ENCODE measurements around the gene TMEM100. TPM values are rescaled to one million over a fixed set of nuclear protein-coding genes. Genes with fewer than 3 reads are reported as not detected.

Gene TMEM100
- total RNA-seq, 4 donors from 2014 or later, result 2.5 to 12.9 (median 6.4) TPM

- intact Hi-C loops (cut with DNase I), result no loop called here
- Histone ChIP-seq H3K4me1 (no peaks in the 10 kb centered on the region), H3K9me3 (no peaks in the 10 kb centered on the region), H3K4me3 (replicated peaks in 1 of 3) (no peak overlapping the region), H3K27me3 (no peaks in the 10 kb centered on the region), H3K36me3 (no peaks in the 10 kb centered on the region), H3K27ac (no peak overlapping the region)
- TF ChIP-seq, protein P1, sequence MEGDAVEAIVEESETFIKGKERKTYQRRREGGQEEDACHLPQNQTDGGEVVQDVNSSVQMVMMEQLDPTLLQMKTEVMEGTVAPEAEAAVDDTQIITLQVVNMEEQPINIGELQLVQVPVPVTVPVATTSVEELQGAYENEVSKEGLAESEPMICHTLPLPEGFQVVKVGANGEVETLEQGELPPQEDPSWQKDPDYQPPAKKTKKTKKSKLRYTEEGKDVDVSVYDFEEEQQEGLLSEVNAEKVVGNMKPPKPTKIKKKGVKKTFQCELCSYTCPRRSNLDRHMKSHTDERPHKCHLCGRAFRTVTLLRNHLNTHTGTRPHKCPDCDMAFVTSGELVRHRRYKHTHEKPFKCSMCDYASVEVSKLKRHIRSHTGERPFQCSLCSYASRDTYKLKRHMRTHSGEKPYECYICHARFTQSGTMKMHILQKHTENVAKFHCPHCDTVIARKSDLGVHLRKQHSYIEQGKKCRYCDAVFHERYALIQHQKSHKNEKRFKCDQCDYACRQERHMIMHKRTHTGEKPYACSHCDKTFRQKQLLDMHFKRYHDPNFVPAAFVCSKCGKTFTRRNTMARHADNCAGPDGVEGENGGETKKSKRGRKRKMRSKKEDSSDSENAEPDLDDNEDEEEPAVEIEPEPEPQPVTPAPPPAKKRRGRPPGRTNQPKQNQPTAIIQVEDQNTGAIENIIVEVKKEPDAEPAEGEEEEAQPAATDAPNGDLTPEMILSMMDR (IDR thresholded peaks at IDR 0.05), result no peak
- TF ChIP-seq POLR2A (IDR thresholded peaks at IDR 0.05), result no peak
- DNase-seq, result no peak
- WGBS, 2 donors, result 88% methylated on average over 10 of the region's 10 CpGs
Measured at GRCh38 chr17:55740511-55741355, 18.1 kb upstream of the TMEM100 start.

- no peak overlapping the region for H3K27ac ChIP-seq
- no peak for TF ChIP-seq POLR2A (IDR thresholded peaks at IDR 0.05)
- TF ChIP-seq, protein P1 (IDR thresholded peaks at IDR 0.05), result no peak
- no peaks in the 10 kb centered on the region for H3K27me3 ChIP-seq
- H3K4me3 ChIP-seq (replicated peaks in 1 of 3), result no peak overlapping the region
- peaks cover 4 to 9% of the 10 kb centered on the region in 2 donors for H3K4me1 ChIP-seq
- H3K9me3 ChIP-seq, result no peaks in the 10 kb centered on the region
- WGBS, 2 donors, result 93% methylated on average over 4 of the region's 4 CpGs
- no peak for DNase-seq
- H3K36me3 ChIP-seq, result no peaks in the 10 kb centered on the region
- intact Hi-C loops (cut with DNase I), result no loop called here
Measured at GRCh38 chr17:55737976-55738501, 15.4 kb upstream of the TMEM100 start.

DNA sequence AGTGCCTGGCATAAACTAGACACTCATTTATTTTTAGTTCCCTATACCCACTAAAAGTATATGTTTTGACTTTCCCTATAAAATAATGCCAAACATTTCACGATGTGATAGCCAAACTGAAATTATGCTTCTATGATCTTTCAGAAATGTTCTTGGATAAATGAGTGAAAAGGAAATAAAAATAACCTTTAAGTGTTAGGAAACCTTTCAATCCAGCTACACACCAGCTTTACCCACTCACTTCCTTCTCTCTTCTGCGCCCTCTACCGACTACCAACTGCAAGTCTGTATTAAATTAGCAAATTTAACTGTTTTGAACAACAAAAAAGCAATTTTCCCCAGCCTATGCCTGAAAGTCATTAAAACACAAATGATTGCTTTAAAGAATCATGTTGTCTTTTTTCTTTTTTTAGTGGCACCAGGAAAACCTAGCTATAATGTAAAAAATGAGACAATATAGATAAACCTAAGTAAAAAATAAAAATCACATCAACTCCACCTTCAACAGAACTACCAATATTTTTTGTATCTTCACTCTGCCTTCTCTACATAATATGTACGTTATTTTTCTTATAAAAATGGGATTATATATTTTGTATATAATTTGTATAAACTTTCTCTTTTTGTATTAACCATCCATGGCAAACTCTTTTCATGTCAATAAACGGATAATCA, 13.2 kb upstream of the TMEM100 start:
- 37 to 38% methylated on average over 5 of the region's 5 CpGs for WGBS, 2 donors
- no peak for TF ChIP-seq POLR2A (IDR thresholded peaks at IDR 0.05)
- TF ChIP-seq, protein P1 (IDR thresholded peaks at IDR 0.05), result peak; percentile 35 to 64 (median 60)
- Histone ChIP-seq H3K27ac (no peak overlapping the region), H3K4me3 (replicated peaks in 1 of 3) (no peak overlapping the region), H3K4me1 (peaks cover 9 to 19% of the 10 kb centered on the region in 2 donors), H3K36me3 (no peaks in the 10 kb centered on the region), H3K27me3 (no peaks in the 10 kb centered on the region), H3K9me3 (no peaks in the 10 kb centered on the region)
- intact Hi-C loops (cut with DNase I), result no loop called here
- DNase-seq, result peak; percentile 28 to 42

GRCh38 chr17:55734128-55734781, 11.6 kb upstream of the TMEM100 start:
- no peaks in the 10 kb centered on the region for H3K9me3 ChIP-seq
- H3K27me3 ChIP-seq, result no peaks in the 10 kb centered on the region
- intact Hi-C loops (cut with DNase I), result no loop called here
- TF ChIP-seq POLR2A (IDR thresholded peaks at IDR 0.05), result no peak
- TF ChIP-seq, protein P1 (IDR thresholded peaks at IDR 0.05), result no peak
- H3K4me3 ChIP-seq (replicated peaks in 1 of 3), result no peak overlapping the region
- H3K36me3 ChIP-seq, result no peaks in the 10 kb centered on the region
- H3K4me1 ChIP-seq, result peaks cover 9 to 23% of the 10 kb centered on the region in 2 donors
- 74 to 76% methylated on average over 4 of the region's 4 CpGs for WGBS, 2 donors
- DNase-seq, result no peak
- no peak overlapping the region for H3K27ac ChIP-seq
